GM21360 (cell line): ENCODE results near the gene COL25A1.
"Not testable (repeated sequence)": the region's sequence is repeated elsewhere in the genome, so short reads cannot be mapped to it uniquely, and the experiment has no call there.

Experiments
- ATAC-seq: cut with Tn5 transposase; IDR thresholded peaks from one replicate; pipeline ENCODE4 v1.9.1; 2021; ENCODE audit warnings: mild to moderate bottlenecking, moderate library complexity; ENCODE audit not compliant: unreplicated experiment

COL25A1 gene

DNA sequence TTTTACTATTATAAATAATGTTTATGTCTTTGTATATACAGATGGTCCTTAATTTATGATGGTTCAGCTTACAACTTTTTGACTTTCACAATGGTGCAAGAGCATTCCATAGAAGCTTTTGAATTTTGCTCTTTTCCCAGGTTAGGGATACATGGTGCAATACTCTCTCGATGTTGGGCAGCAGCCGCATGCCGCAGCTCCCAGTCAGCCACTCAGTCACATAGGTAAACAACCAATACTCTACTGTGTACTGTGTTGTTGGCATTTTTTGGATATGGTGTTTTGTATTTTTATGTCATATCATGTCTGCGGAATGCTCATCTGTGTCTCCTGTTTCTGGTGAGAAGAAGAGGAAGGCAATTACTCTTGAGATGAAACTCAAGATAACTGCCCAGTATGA is 281.6 kb downstream of the COL25A1 start:
- no peak for ATAC-seq

DNA sequence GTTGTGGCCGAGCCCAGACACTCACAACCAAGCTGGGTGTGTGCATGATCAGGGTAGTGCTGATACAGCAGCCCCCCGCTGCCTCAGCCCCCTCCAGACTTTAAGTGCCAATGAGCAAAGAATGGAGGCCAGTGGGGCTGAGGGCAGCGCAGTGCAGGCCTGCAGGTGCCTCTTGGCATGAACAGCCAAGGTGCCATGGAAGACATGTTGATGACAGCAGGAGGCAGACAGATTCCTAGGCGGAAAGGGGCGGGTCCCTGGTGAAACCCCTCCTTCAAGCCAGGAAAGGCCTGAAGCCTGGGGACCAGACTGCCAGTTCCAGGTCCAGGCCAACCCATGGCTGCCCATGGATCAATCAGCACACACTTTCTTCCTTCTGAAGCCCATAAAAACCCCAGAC is 286.3 kb downstream of the COL25A1 start:
- no peak for ATAC-seq

DNA sequence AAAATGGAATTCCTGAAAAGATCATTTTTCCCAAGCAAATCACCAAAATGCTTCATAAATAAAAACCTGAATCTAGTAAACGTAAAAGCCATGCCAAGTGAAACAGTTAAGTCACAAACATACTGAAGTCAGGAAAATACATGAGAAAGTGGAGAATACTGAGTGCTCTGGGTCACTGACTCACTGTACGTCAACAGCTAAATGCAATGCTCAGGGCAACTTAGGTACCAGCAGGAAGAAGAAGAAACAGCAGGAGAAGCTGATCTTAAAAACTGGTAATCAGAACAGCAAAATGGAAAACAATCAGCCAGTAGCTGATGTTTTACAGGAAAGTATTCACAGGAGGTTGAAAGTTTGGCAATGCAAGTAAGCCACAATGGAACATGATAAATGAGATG is 287.0 kb downstream of the COL25A1 start:
- no peak for ATAC-seq

GRCh38 chr4:109014593-109015412 is 287.7 kb downstream of the COL25A1 start:
- no peak for ATAC-seq

DNA sequence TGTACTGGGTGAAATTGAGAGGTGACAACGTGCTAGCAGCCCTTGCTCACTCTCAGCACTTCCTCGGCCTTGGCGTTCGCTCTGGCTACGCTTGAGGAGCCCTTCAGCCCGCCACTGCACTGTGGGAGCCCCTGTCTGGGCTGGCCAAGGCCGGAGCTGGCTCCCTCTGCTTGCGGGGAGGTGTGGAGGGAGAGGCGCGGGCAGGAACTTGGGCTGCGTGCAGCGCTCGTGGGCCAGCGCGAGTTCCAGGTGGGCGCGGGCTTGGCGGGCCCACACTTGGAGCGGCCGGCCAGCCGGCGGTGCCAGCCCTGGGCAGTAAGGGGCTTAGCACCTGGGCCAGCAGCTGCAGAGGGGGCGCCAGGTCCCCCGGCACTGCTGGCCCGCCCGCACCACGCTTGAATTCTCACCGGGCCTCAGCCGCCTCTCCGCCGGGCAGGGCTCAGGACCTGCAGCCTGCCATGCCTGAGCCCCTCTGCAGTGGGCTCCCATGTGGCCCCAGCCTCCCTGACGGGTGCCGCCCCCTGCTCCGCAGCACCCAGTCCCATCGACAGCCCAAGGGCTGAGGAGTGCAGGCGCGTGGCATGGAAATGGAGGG is 290.1 kb downstream of the COL25A1 start:
- ATAC-seq: no peak

DNA sequence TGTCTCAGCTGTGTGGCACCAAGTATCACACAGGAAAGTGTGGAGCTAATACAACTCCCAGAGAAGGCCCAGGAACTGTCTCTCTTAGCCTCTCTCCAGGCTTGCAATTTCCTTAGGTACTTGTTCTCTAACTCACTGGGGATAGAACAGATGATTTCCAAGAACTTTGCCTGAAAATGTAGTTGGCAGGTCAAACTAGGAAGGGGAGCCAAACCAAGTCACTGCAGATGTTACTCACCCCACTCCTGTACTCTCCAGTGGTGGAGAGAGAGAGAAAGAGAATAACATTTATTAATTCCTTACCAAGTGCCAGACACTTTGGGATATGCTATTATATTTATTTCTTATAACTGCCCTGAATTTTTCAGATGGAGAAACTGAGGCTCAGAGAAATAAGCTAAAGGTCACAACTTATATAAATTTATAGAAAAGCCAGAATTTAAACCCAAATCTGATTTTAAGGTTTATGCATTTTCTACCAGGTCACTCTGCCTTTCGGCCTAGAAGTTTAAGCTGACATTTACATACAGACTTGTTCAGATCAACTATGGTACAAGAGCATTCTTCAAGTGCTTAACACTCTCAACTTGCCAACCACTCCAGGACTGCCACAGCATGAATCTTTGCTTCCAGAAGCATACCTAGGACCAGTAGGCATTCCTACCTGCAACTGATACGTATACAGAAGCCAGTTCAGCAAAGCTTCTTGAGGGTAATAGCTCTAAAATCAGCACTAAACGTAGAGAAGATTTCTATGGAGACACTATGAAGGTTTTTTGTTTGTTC is 291.0 kb downstream of the COL25A1 start:
- no peak for ATAC-seq

- no peak for ATAC-seq
Measured at GRCh38 chr4:109010521-109010920, 291.9 kb downstream of the COL25A1 start.

GRCh38 chr4:109009909-109010308 is 292.5 kb downstream of the COL25A1 start:
- no peak for ATAC-seq

GRCh38 chr4:109007976-109008375 is 294.5 kb downstream of the COL25A1 start:
- ATAC-seq: no peak

- no peak for ATAC-seq
Measured at GRCh38 chr4:109005523-109005922, 296.9 kb downstream of the COL25A1 start.

- ATAC-seq: no peak
Measured at GRCh38 chr4:109004418-109004817, 298.0 kb downstream of the COL25A1 start.

GRCh38 chr4:109003964-109004363 is 298.5 kb downstream of the COL25A1 start:
- ATAC-seq: no peak

GRCh38 chr4:108991551-108992328 is 310.7 kb downstream of the COL25A1 start:
- no peak for ATAC-seq

- no peak for ATAC-seq
Measured at GRCh38 chr4:108988464-108989195, 313.8 kb downstream of the COL25A1 start.

DNA sequence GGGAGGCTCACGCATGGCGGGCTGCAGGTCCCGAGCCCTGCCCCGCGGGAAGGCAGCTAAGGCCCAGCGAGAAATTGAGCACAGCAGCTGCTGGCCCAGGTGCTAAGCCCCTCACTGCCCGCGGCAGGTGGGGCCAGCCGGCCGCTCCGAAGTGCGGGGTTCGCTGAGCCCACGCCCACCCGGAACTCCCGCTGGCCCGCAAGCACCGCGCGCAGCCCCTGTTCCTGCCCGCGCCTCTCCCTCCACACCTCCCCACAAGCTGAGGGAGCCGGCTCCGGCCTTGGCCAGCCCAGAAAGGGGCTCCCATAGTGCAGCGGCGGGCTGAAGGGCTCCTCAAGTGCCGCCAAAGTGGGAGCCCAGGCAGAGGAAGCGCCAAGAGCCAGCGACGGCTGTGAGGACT is 318.0 kb downstream of the COL25A1 start:
- not testable (repeated sequence) for ATAC-seq

- no peak for ATAC-seq
Measured at GRCh38 chr4:108982402-108983185, 319.9 kb downstream of the COL25A1 start.

DNA sequence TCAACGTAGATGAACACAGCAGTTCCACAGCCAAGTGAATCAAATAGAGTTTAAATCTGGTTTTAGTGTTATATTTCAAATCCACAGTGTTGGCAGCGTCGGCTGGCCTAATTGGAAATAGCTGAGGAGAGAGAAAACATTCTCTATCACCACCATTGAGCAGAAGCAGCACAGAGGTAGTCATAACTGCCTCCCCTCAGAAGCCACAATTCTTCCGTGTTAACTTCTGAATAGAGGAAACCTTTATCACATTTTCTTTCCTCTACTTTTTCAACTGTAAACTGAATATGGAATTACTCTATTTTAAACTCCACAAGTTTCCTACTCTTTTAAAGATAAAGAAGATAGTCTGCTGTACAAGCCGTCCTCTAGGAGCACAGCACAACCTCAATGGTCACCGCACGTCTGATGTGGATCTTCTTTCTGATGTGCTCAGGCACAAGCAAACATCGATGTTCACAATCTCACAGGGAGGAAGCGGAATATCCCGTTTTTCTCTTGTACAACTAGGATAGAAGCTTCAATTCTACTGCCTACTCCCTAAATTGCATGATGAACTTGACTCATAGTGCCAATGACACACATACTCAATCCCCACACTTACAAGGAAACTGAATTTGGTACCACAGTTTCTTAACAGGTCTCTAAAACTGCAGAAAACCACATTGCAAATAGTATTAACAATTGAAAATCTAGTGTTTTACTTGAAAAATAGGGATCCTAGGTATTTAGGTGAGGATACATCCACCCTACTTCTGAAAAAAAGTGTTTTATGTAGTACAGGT is 321.8 kb downstream of the COL25A1 start:
- no peak for ATAC-seq

DNA sequence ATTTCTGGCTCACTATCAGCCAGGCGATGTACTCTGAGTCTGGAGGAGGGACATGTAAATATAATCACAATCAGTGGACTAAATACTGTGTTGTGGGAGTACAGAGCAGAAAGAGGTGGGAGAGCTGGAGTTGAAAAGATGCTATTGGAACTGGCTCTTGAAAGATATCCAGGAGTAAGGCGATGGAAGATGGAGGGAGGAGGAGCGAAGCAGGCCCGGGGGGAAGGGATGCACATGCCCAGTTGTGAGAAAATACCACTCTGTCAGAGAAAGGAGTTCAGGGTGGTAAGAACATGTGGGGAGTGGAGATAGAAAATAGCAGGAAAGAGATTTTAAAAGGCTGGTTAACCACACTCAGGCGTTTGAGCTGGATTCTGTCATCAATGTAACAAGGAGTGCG is 322.7 kb downstream of the COL25A1 start:
- ATAC-seq: no peak

GRCh38 chr4:108978066-108978465 is 324.4 kb downstream of the COL25A1 start:
- no peak for ATAC-seq
